Neural crest cell (in vitro differentiated cells): ENCODE results near the gene L3MBTL4. TPM values are rescaled to one million over a fixed set of nuclear protein-coding genes. Genes with fewer than 3 reads are reported as not detected.

Experiments
- DNase-seq: peaks from one replicate; pipeline ENCODE4 v3.0.0; 2021; ENCODE audit warnings: low read depth, mixed read lengths, low spot score
- H3K27ac Mint-ChIP-seq: one replicate; pipeline ENCODE4 v1.8.0; 2021; ENCODE audit warnings: mild to moderate bottlenecking, mixed read lengths; ENCODE audit not compliant: unreplicated experiment
- H3K27me3 Mint-ChIP-seq: 2 replicates; pipeline ENCODE4 v1.8.0; 2021; ENCODE audit warnings: low read depth, mild to moderate bottlenecking, mixed read lengths
- H3K36me3 Mint-ChIP-seq: 2 replicates; pipeline ENCODE4 v1.8.0; 2021; ENCODE audit warnings: low read depth, mild to moderate bottlenecking, mixed read lengths
- H3K4me1 Mint-ChIP-seq: 2 replicates; pipeline ENCODE4 v1.8.0; 2021; ENCODE audit warnings: mixed read lengths
- H3K4me3 Mint-ChIP-seq: one replicate; pipeline ENCODE4 v1.8.0; 2021; ENCODE audit warnings: mild to moderate bottlenecking, mixed read lengths
- H3K9me3 Mint-ChIP-seq: 2 replicates; pipeline ENCODE4 v1.8.0; 2021; ENCODE audit warnings: mixed read lengths
- CTCF ChIP-seq: fragments of 200-600 bp; sonication (generic); conservative IDR thresholded peaks from 2 replicates; pipeline ENCODE4 v1.5.0; 2021; ENCODE audit warnings: antibody characterized with exemption, mild to moderate bottlenecking
- total RNA-seq: library from RNA; stranded (reverse); gene quantifications from 2 replicates; pipeline ENCODE4 v1.2.1, GENCODE V29; 2021

L3MBTL4 gene
- total RNA-seq, 1 donor from 2014 or later, result 0.65 TPM

- no peaks in the 10 kb centered on the region for H3K27me3 Mint-ChIP-seq
- no peak for TF ChIP-seq CTCF
- H3K4me3 Mint-ChIP-seq, result no peak overlapping the region
- H3K9me3 Mint-ChIP-seq, result no peaks in the 10 kb centered on the region
- H3K27ac Mint-ChIP-seq, result no peak overlapping the region
- H3K36me3 Mint-ChIP-seq, result no peaks in the 10 kb centered on the region
- no peak for DNase-seq
- H3K4me1 Mint-ChIP-seq, result peaks cover 41% of the 10 kb centered on the region
These were observed 437.7 kb downstream of the L3MBTL4 start for GRCh38 chr18:5977022-5977421.

GRCh38 chr18:5975111-5976002, 439.4 kb downstream of the L3MBTL4 start:
- Mint-ChIP-seq H3K4me1 (peaks cover 51% of the 10 kb centered on the region), H3K36me3 (no peaks in the 10 kb centered on the region), H3K9me3 (no peaks in the 10 kb centered on the region), H3K27ac (peak overlapping the region; percentile 50), H3K4me3 (no peak overlapping the region), H3K27me3 (no peaks in the 10 kb centered on the region)
- no peak for DNase-seq
- no peak for TF ChIP-seq CTCF

- Mint-ChIP-seq H3K4me1 (peaks cover 57% of the 10 kb centered on the region), H3K27me3 (no peaks in the 10 kb centered on the region), H3K4me3 (no peak overlapping the region), H3K36me3 (no peaks in the 10 kb centered on the region), H3K9me3 (no peaks in the 10 kb centered on the region), H3K27ac (peak overlapping the region; percentile 67)
- DNase-seq, result no peak
- TF ChIP-seq CTCF, result no peak
These were observed 440.0 kb downstream of the L3MBTL4 start for GRCh38 chr18:5974696-5975095.

GRCh38 chr18:5973099-5973498, 441.6 kb downstream of the L3MBTL4 start:
- no peaks in the 10 kb centered on the region for H3K27me3 Mint-ChIP-seq
- no peaks in the 10 kb centered on the region for H3K36me3 Mint-ChIP-seq
- H3K4me3 Mint-ChIP-seq, result no peak overlapping the region
- H3K9me3 Mint-ChIP-seq, result no peaks in the 10 kb centered on the region
- H3K4me1 Mint-ChIP-seq, result peaks cover 49% of the 10 kb centered on the region
- TF ChIP-seq CTCF, result no peak
- DNase-seq, result no peak
- H3K27ac Mint-ChIP-seq, result no peak overlapping the region

- Mint-ChIP-seq H3K4me3 (no peak overlapping the region), H3K9me3 (no peaks in the 10 kb centered on the region), H3K4me1 (peaks cover 53% of the 10 kb centered on the region), H3K27me3 (no peaks in the 10 kb centered on the region), H3K36me3 (no peaks in the 10 kb centered on the region), H3K27ac (peak overlapping the region; percentile 83)
- DNase-seq, result no peak
- TF ChIP-seq CTCF, result no peak
These were observed 442.4 kb downstream of the L3MBTL4 start for GRCh38 chr18:5972298-5972697.
